ENCODE results near the gene PIK3C2B. TPM values are rescaled to one million over a fixed set of nuclear protein-coding genes. Genes with fewer than 3 reads are reported as not detected.
A peak's percentile ranks its signal among the peaks of the same experiment; 100 is the strongest.

Gene PIK3C2B
- total RNA-seq, 3 donors from 2014 or later (not counting 1 experiment from before 2014, with no cell fraction given), result 18.1 to 34.8 (median 29.5) TPM

GRCh38 chr1:204447736-204448135 is 46.9 kb downstream of the PIK3C2B start:
- H3K27me3 ChIP-seq (ENCODE audit: control insufficient read depth, insufficient read depth, low read length), result no peaks in the 10 kb centered on the region
- H3K27ac Mint-ChIP-seq, result peak overlapping the region in 1 of 2 donors; percentile 86
- intact Hi-C loops (cut with micrococcal nuclease), result loop anchor here (2.0 kb wide), 2 partner anchors 47 to 359 kb away; partner anchors contain the start of gene PIK3C2B
- DNase-seq (no peak), ATAC-seq (no peak)
- H3K9me3 ChIP-seq (ENCODE audit: control insufficient read depth, insufficient read depth, low read length), result no peaks in the 10 kb centered on the region
- H3K27ac ChIP-seq (ENCODE audit: low read length), result no peak overlapping the region
- peaks cover 16% of the 10 kb centered on the region for H3K36me3 ChIP-seq (ENCODE audit: control insufficient read depth, insufficient read depth, low read length)
- H3K4me1 Mint-ChIP-seq, result peaks cover 5% of the 10 kb centered on the region in 2 donors
- peaks cover 19% of the 10 kb centered on the region for H3K4me1 ChIP-seq (ENCODE audit: control insufficient read depth, insufficient read depth, low read length)
- peaks cover 12% of the 10 kb centered on the region for H3K36me3 Mint-ChIP-seq
- H3K4me3 ChIP-seq (ENCODE audit: low read length), result no peak overlapping the region
- no peaks in the 10 kb centered on the region for H3K9me3 Mint-ChIP-seq
- H3K4me3 Mint-ChIP-seq, result no peak overlapping the region
- no peak for TF ChIP-seq CTCF (IDR thresholded peaks at IDR 0.05)
- 84% methylated on average over 4 of the region's 4 CpGs for WGBS (ENCODE audit: insufficient coverage)
- no peaks in the 10 kb centered on the region for H3K27me3 Mint-ChIP-seq (ENCODE audit: low read depth in 2 of 2)

- Mint-ChIP-seq H3K4me1 (peaks cover 4% of the 10 kb centered on the region in 2 donors), H3K9me3 (no peaks in the 10 kb centered on the region), H3K27me3 (ENCODE audit: low read depth in 2 of 2) (no peaks in the 10 kb centered on the region), H3K4me3 (no peak overlapping the region), H3K27ac (peak overlapping the region in 1 of 2 donors; percentile 86), H3K36me3 (peaks cover 12% of the 10 kb centered on the region)
- ATAC-seq (no peak), DNase-seq (no peak)
- H3K27me3 ChIP-seq (ENCODE audit: control insufficient read depth, insufficient read depth, low read length), result no peaks in the 10 kb centered on the region
- H3K9me3 ChIP-seq (ENCODE audit: control insufficient read depth, insufficient read depth, low read length), result no peaks in the 10 kb centered on the region
- TF ChIP-seq CTCF (IDR thresholded peaks at IDR 0.05), result no peak
- intact Hi-C loops (cut with micrococcal nuclease), result loop anchor here (2.0 kb wide), 2 partner anchors 48 to 360 kb away; partner anchors contain the start of gene PIK3C2B
- WGBS (ENCODE audit: insufficient coverage), result 97% methylated on average over 6 of the region's 6 CpGs
- peaks cover 21% of the 10 kb centered on the region for H3K36me3 ChIP-seq (ENCODE audit: control insufficient read depth, insufficient read depth, low read length)
- no peak overlapping the region for H3K27ac ChIP-seq (ENCODE audit: low read length)
- H3K4me1 ChIP-seq (ENCODE audit: control insufficient read depth, insufficient read depth, low read length), result peaks cover 14% of the 10 kb centered on the region
- no peak overlapping the region for H3K4me3 ChIP-seq (ENCODE audit: low read length)
These were observed 47.4 kb downstream of the PIK3C2B start for GRCh38 chr1:204447190-204447589.

DNA sequence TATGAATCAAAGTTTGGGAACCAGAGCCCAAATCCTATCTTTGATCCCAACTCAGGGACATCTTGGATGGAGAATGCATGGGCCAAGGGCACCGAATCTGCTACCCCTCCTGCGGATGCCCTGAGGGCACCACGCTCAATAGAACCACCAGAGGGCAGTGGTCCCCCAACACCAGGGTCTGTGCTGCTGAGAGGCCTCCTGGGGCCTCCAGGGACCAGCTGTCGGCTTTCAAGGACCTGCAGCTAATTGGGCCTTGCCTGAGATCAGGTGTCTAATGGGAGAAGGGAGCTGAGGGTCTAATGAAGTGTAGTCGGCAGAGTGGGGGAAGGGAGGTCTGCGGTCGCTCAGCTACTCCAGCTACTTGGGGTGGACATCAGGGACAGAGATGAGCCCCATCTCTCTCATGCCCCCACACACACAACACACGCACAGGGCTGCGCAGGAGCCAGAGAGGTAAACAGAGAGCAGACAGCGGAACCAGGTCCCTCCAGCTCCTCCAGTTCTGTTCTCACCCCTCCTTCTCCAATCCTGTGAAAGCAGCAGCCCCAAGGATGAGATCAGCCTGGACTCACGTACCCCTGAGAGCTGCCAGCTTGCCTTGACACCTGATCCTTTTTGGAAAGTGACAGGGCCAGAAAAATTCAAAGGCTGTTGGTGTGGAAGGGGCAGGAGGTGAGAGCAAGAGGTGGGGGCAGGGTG is 48.0 kb downstream of the PIK3C2B start:
- Mint-ChIP-seq H3K27me3 (ENCODE audit: low read depth in 2 of 2) (no peaks in the 10 kb centered on the region), H3K9me3 (no peaks in the 10 kb centered on the region), H3K36me3 (peaks cover 12% of the 10 kb centered on the region), H3K4me3 (no peak overlapping the region), H3K4me1 (peaks cover 4% of the 10 kb centered on the region in 2 donors), H3K27ac (peak overlapping the region; percentile 76 to 86)
- intact Hi-C loops (cut with micrococcal nuclease), result loop anchor here (1.0 to 2.0 kb wide), 3 partner anchors 48 to 360 kb away; partner anchors contain the start of gene PIK3C2B
- Histone ChIP-seq H3K4me1 (ENCODE audit: control insufficient read depth, insufficient read depth, low read length) (peaks cover 13% of the 10 kb centered on the region), H3K4me3 (ENCODE audit: low read length) (no peak overlapping the region), H3K27me3 (ENCODE audit: control insufficient read depth, insufficient read depth, low read length) (no peaks in the 10 kb centered on the region), H3K36me3 (ENCODE audit: control insufficient read depth, insufficient read depth, low read length) (peaks cover 26% of the 10 kb centered on the region), H3K27ac (ENCODE audit: low read length) (no peak overlapping the region), H3K9me3 (ENCODE audit: control insufficient read depth, insufficient read depth, low read length) (no peaks in the 10 kb centered on the region)
- 50% methylated on average over 9 of the region's 11 CpGs for WGBS (ENCODE audit: insufficient coverage)
- DNase-seq (peak; percentile 65 to 89), ATAC-seq (peak; percentile 89 to 99 (median 97))
- TF ChIP-seq CTCF (IDR thresholded peaks at IDR 0.05), result peak; percentile 74

Data from natural killer cell (primary cell).